ENCODE measurements around the gene TEX19.

The TEX19 gene

GRCh38 chr17:82358465-82359350 is at the start of gene TEX19:
Gene TEX19 (plus strand): TSS chr17:82359247. CDS start chr17:82362151, 2,904 bp downstream.
- DNase-seq = peak; percentile 21

GRCh38 chr17:82309656-82310570 is 49.1 kb upstream of the TEX19 start:
- DNase-seq = no peak

GRCh38 chr17:82310877-82311276 is 48.2 kb upstream of the TEX19 start:
- DNase-seq = no peak

- no peak for DNase-seq
These were observed 47.1 kb upstream of the TEX19 start for GRCh38 chr17:82311971-82312370.

- DNase-seq = no peak
These were observed 45.6 kb upstream of the TEX19 start for GRCh38 chr17:82313195-82314011.

GRCh38 chr17:82314012-82314726 is 44.9 kb upstream of the TEX19 start:
- no peak for DNase-seq

- DNase-seq = no peak
These were observed 44.1 kb upstream of the TEX19 start for GRCh38 chr17:82314727-82315605.

GRCh38 chr17:82315703-82316358 is 43.2 kb upstream of the TEX19 start:
- peak; percentile 52 for DNase-seq

- no peak for DNase-seq
These were observed 42.2 kb upstream of the TEX19 start for GRCh38 chr17:82316651-82317393.

- DNase-seq = peak; percentile 66
These were observed 41.5 kb upstream of the TEX19 start, which contains the start of gene CD7 for GRCh38 chr17:82317394-82318168. Gene CD7 (minus strand): TSS chr17:82317608. CDS start chr17:82317495, 113 bp downstream.

GRCh38 chr17:82318169-82318498 is 40.9 kb upstream of the TEX19 start:
- no peak for DNase-seq

- no peak for DNase-seq
These were observed 40.1 kb upstream of the TEX19 start for GRCh38 chr17:82318772-82319606.

GRCh38 chr17:82319619-82320062 is 39.4 kb upstream of the TEX19 start:
- DNase-seq = no peak

GRCh38 chr17:82320140-82320840 is 38.8 kb upstream of the TEX19 start:
- DNase-seq = no peak

- peak; percentile 87 for DNase-seq
These were observed 37.8 kb upstream of the TEX19 start for GRCh38 chr17:82320956-82321927.

GRCh38 chr17:82321947-82322466 is 37.0 kb upstream of the TEX19 start:
- no peak for DNase-seq

All from stimulated activated CD4-positive, alpha-beta T cell treated with anti-CD3 and anti-CD28 coated beads, Interleukin-4, amount 100 ng/mL, for 24 hours (primary cell).